ENCODE measurements around the gene FBXO46.
"Not testable (repeated sequence)": the region's sequence is repeated elsewhere in the genome, so short reads cannot be mapped to it uniquely, and the experiment has no call there.

The FBXO46 gene

GRCh38 chr19:45691516-45692186 is 39.0 kb downstream of the FBXO46 start, which contains the start of gene SNRPD2:
Gene SNRPD2, minus strand, starts transcription at chr19:45691953. Its CDS starts 65 bp downstream, at chr19:45691888.
- no peak for TF ChIP-seq CTCF (IDR thresholded peaks at IDR 0.05; ENCODE audit: low read depth, low read length)
- DNase-seq (ENCODE audit: extremely low read depth, low read depth), result peak; percentile 83

- TF ChIP-seq CTCF (IDR thresholded peaks at IDR 0.05; ENCODE audit: low read depth, low read length), result no peak
- no peak for DNase-seq (ENCODE audit: extremely low read depth, low read depth)
Measured at GRCh38 chr19:45687599-45687998, 43.1 kb downstream of the FBXO46 start.

- not testable (repeated sequence) for DNase-seq (ENCODE audit: extremely low read depth, low read depth)
Measured at GRCh38 chr19:45685045-45685444, 45.7 kb downstream of the FBXO46 start.

- no peak for TF ChIP-seq CTCF (IDR thresholded peaks at IDR 0.05; ENCODE audit: low read depth, low read length)
Measured at GRCh38 chr19:45682908-45683307, 47.8 kb downstream of the FBXO46 start.

GRCh38 chr19:45682117-45682516 is 48.6 kb downstream of the FBXO46 start:
- TF ChIP-seq CTCF (IDR thresholded peaks at IDR 0.05; ENCODE audit: low read depth, low read length), result no peak
- DNase-seq (ENCODE audit: extremely low read depth, low read depth), result no peak

More at GRCh38 chr19:45682908-45683307, 47.8 kb downstream of the FBXO46 start:
- no peak for DNase-seq (ENCODE audit: extremely low read depth, low read depth)

GRCh38 chr19:45681391-45682015 is 49.2 kb downstream of the FBXO46 start:
- TF ChIP-seq CTCF (IDR thresholded peaks at IDR 0.05; ENCODE audit: low read depth, low read length), result peak; percentile 79

GRCh38 chr19:45677351-45678230 is 53.1 kb downstream of the FBXO46 start:
- peak; percentile 36 for TF ChIP-seq CTCF (IDR thresholded peaks at IDR 0.05; ENCODE audit: low read depth, low read length)
- no peak for DNase-seq (ENCODE audit: extremely low read depth, low read depth)

More at GRCh38 chr19:45681391-45682015, 49.2 kb downstream of the FBXO46 start:
- DNase-seq (ENCODE audit: extremely low read depth, low read depth), result no peak
